Neural crest cell (in vitro differentiated cells): Measurements from ENCODE around the gene PGC. TPM values are rescaled to one million over a fixed set of nuclear protein-coding genes. Genes with fewer than 3 reads are reported as not detected.

Source experiments
- DNase-seq: peaks from one replicate; pipeline ENCODE4 v3.0.0; 2021; ENCODE audit warnings: low read depth, mixed read lengths, low spot score
- H3K27ac Mint-ChIP-seq: one replicate; pipeline ENCODE4 v1.8.0; 2021; ENCODE audit warnings: mild to moderate bottlenecking, mixed read lengths; ENCODE audit not compliant: unreplicated experiment
- H3K27me3 Mint-ChIP-seq: 2 replicates; pipeline ENCODE4 v1.8.0; 2021; ENCODE audit warnings: low read depth, mild to moderate bottlenecking, mixed read lengths
- H3K36me3 Mint-ChIP-seq: 2 replicates; pipeline ENCODE4 v1.8.0; 2021; ENCODE audit warnings: low read depth, mild to moderate bottlenecking, mixed read lengths
- H3K4me1 Mint-ChIP-seq: 2 replicates; pipeline ENCODE4 v1.8.0; 2021; ENCODE audit warnings: mixed read lengths
- H3K4me3 Mint-ChIP-seq: one replicate; pipeline ENCODE4 v1.8.0; 2021; ENCODE audit warnings: mild to moderate bottlenecking, mixed read lengths
- H3K9me3 Mint-ChIP-seq: 2 replicates; pipeline ENCODE4 v1.8.0; 2021; ENCODE audit warnings: mixed read lengths
- CTCF ChIP-seq: fragments of 200-600 bp; sonication (generic); conservative IDR thresholded peaks from 2 replicates; pipeline ENCODE4 v1.5.0; 2021; ENCODE audit warnings: antibody characterized with exemption, mild to moderate bottlenecking
- total RNA-seq: library from RNA; stranded (reverse); gene quantifications from 2 replicates; pipeline ENCODE4 v1.2.1, GENCODE V29; 2021

The PGC gene
- total RNA-seq, 1 donor from 2014 or later = not detected

- TF ChIP-seq CTCF = no peak
- Mint-ChIP-seq H3K4me1 (no peaks in the 10 kb centered on the region), H3K27me3 (peaks cover 6% of the 10 kb centered on the region), H3K4me3 (no peak overlapping the region), H3K9me3 (no peaks in the 10 kb centered on the region), H3K27ac (no peak overlapping the region), H3K36me3 (no peaks in the 10 kb centered on the region)
- DNase-seq = no peak
These were observed 33.4 kb downstream of the PGC start for GRCh38 chr6:41713650-41714291.

- Mint-ChIP-seq H3K27me3 (peaks cover 6% of the 10 kb centered on the region), H3K4me1 (no peaks in the 10 kb centered on the region), H3K9me3 (no peaks in the 10 kb centered on the region), H3K36me3 (no peaks in the 10 kb centered on the region), H3K27ac (no peak overlapping the region), H3K4me3 (no peak overlapping the region)
- no peak for DNase-seq
- no peak for TF ChIP-seq CTCF
These were observed 34.0 kb downstream of the PGC start for GRCh38 chr6:41713159-41713649.

DNA sequence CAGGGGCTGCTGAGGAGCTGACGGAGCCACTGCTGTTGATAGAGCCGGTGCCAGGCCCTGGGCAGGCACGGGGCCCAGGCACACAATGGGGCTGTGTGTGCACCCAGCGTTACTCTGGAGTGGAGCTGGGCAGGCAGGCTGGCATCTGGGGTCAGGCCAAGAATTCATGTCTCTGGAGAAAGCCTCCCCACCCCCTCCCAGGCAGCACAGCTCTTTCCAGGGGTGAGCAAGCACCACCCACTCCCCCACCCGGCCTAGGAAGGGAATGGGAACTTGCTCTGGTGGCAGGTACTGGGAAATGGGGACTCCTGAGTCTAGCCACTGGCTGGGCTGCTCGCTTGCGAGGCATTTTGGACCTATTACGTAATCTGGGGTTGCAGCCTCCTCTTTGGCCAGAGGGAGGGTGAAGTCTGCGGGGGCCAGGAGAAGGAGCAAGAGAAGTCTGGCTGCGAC, 34.5 kb downstream of the PGC start:
- Mint-ChIP-seq H3K27ac (no peak overlapping the region), H3K27me3 (peaks cover 6% of the 10 kb centered on the region), H3K9me3 (no peaks in the 10 kb centered on the region), H3K4me3 (no peak overlapping the region), H3K36me3 (no peaks in the 10 kb centered on the region), H3K4me1 (no peaks in the 10 kb centered on the region)
- no peak for DNase-seq
- no peak for TF ChIP-seq CTCF

DNA sequence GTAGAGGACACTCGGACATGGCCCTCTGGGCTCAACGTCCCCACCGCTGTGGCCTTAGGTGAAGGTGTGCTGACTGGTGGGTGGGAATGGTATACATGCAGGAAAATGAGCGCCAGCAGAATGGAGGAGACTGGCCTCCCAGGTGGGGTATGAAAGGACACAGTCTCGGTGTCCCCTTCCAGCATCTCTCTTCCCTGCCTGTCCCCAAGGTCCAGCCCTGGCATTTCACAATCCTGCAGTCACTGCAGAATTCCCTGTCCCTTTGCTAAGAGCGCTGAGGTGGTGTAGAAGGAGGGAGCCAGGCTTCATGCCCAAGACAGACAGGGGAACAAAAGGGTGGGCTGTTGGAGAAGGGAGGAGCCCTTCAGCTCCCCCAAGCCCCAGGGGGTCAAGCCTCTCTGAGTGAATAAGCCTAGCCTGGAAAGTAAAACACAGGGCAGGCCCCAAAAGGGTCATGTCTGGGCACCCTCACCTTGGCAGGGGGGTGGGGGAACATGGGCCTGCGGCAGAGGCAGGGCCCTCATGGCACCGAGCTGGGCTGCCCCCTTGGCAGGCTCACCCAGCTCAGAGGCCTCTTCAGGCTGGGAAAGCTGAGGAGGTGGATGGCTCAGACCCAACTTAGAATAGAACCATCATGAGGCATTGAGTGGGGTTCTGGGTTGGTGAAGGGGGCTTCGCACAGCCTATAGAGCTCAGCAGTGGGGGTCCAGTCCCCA, 35.7 kb downstream of the PGC start:
- TF ChIP-seq CTCF = no peak
- H3K4me3 Mint-ChIP-seq = no peak overlapping the region
- no peaks in the 10 kb centered on the region for H3K4me1 Mint-ChIP-seq
- H3K9me3 Mint-ChIP-seq = no peaks in the 10 kb centered on the region
- no peak overlapping the region for H3K27ac Mint-ChIP-seq
- peaks cover 6% of the 10 kb centered on the region for H3K27me3 Mint-ChIP-seq
- no peaks in the 10 kb centered on the region for H3K36me3 Mint-ChIP-seq
- DNase-seq = no peak

DNA sequence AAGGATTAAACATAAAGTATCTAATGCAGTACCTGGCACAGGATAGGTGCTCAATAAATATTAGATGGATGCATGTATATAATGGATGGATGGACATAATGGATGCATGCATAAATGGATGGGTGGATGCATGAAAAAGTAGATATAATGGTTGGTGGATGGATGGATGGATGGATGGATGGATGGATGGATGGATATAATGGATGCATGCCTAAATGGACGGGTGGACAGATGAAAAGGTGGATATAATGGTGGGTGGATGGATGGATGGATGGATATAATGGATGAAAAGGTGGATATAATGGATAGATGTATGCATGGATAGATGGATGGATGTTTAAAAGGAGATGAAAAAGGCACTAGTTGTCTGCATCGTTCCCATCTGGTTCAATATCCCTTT, 37.8 kb downstream of the PGC start:
- Mint-ChIP-seq H3K36me3 (no peaks in the 10 kb centered on the region), H3K27ac (no peak overlapping the region), H3K4me1 (no peaks in the 10 kb centered on the region), H3K27me3 (peaks cover 6% of the 10 kb centered on the region), H3K9me3 (no peaks in the 10 kb centered on the region), H3K4me3 (no peak overlapping the region)
- TF ChIP-seq CTCF = no peak
- no peak for DNase-seq
